NCI-H187 treated with DMSO at 0.1 percent for 48 hours (cell line): ENCODE data around the gene KHNYN.
"Not testable (repeated sequence)": the region's sequence is repeated elsewhere in the genome, so short reads cannot be mapped to it uniquely, and the experiment has no call there.

Experiments
- DNase-seq: peaks from one replicate; lab custom pipeline; 2025; lab: John Stamatoyannopoulos, UW

KHNYN gene

GRCh38 chr14:24475261-24475660 is 45.5 kb downstream of the KHNYN start:
- DNase-seq: no peak

GRCh38 chr14:24479999-24480398 is 50.2 kb downstream of the KHNYN start:
- not testable (repeated sequence) for DNase-seq

GRCh38 chr14:24481622-24482324 is 52.0 kb downstream of the KHNYN start:
- DNase-seq: no peak

- DNase-seq: not testable (repeated sequence)
Observed at GRCh38 chr14:24482699-24483303, 53.0 kb downstream of the KHNYN start.

GRCh38 chr14:24483604-24484252 is 54.0 kb downstream of the KHNYN start:
- DNase-seq: no peak
